GM12878 (cell line): ENCODE results near the gene KIF18A. TPM values are rescaled to one million over a fixed set of nuclear protein-coding genes. Genes with fewer than 3 reads are reported as not detected.

Experiments
- ELK1 ChIP-seq: IDR thresholded peaks from 2 replicates; pipeline ENCODE4 v1.6.1; 2012; ENCODE audit warnings: low read depth, low read length, improper control_type of control experiment
- HDGF ChIP-seq: fragments of 450-650 bp; IDR thresholded peaks from 2 replicates; pipeline ENCODE4 v1.6.1; 2016; ENCODE audit warnings: antibody characterized with exemption
- NFYA ChIP-seq: IDR thresholded peaks from 2 replicates; pipeline ENCODE4 v1.6.1; 2011; ENCODE audit warnings: low read depth, mild to moderate bottlenecking, low read length, improper control_type of control experiment, borderline replicate concordance
- REST ChIP-seq: IDR thresholded peaks from 2 replicates; pipeline ENCODE4 v1.6.1; 2012; ENCODE audit warnings: mild to moderate bottlenecking, low read depth, low read length
- USF1 ChIP-seq: IDR thresholded peaks from 2 replicates; pipeline ENCODE4 v1.6.1; 2011; ENCODE audit warnings: borderline replicate concordance, low read depth, mild to moderate bottlenecking, moderate library complexity, mixed read lengths, low read length; ENCODE audit not compliant: insufficient read depth; ENCODE audit errors: extremely low read length
- ZBTB33 ChIP-seq: fragments of 450-650 bp; IDR thresholded peaks from 2 replicates; pipeline ENCODE4 v1.6.1; 2017; ENCODE audit warnings: mild to moderate bottlenecking
- polyA plus RNA-seq, 11 experiments: library from polyadenylated mRNA; depleted of rRNA in 4 of 11; unstranded in 6 of 11; stranded (reverse) in 5 of 11; fragments of >200 nt; fragmentation: Nextera tagmentation in 4 of 11; fragmentation: Illumina TruSeq in 1 of 11; extraction: Ambion mirVana in 4 of 11; extraction: Trizol in 1 of 11; gene quantifications; 1 replicate in 1 of 11; 2 replicates in 10 of 11; pipeline versions ENCODE4 v1.2.1 to v1.2.3, GENCODE V29; 2011 to 2016; ENCODE audit warnings: inconsistent platforms in 2 of 11, missing spikeins in 2 of 11, low read depth in 1 of 11
- total RNA-seq, 4 experiments: library from RNA; depleted of rRNA in 3 of 4; stranded (reverse); fragments of >200 nt in 3 of 4; fragmentation: Illumina TruSeq in 1 of 4; extraction: Trizol in 1 of 4; gene quantifications; 2 replicates each; pipeline versions ENCODE4 v1.2.1 to v1.2.3, GENCODE V29; 2013 to 2021

The KIF18A gene
- total and polyA plus RNA-seq, 10 of the 15 experiments (the other 5 are each of a cell fraction or from before 2014, with no cell fraction given) = 11.2 to 31.5 (median 20.4) TPM

- TF ChIP-seq ELK1 = no peak
- no peak for TF ChIP-seq ZBTB33
- no peak for TF ChIP-seq NFYA
- TF ChIP-seq REST = no peak
- no peak for TF ChIP-seq HDGF
- no peak for TF ChIP-seq USF1
Observed at GRCh38 chr11:28146123-28146751, 38.3 kb upstream of the KIF18A start (continued).
